Lower leg skin (tissue), 4 donors: ENCODE results near the gene LDLRAD3. TPM values are rescaled to one million over a fixed set of nuclear protein-coding genes. Genes with fewer than 3 reads are reported as not detected.
A peak's percentile ranks its signal among the peaks of the same experiment; 100 is the strongest.

Source experiments
- DNase-seq, 2 donors: peaks; one replicate each; pipeline ENCODE4 v3.0.0-alpha.2; 2019; ENCODE audit warnings: low spot score in 2 of 2
- H3K4me3 ChIP-seq: fragments of 200-600 bp; sonication (generic); 2 replicates; pipeline ENCODE4 v1.5.1; 2017; ENCODE audit warnings: mild to moderate bottlenecking, low read depth; ENCODE audit not compliant: poor library complexity, severe bottlenecking
- POLR2A ChIP-seq, 2 donors: fragments of 450-650 bp; IDR thresholded peaks; one replicate each; pipeline ENCODE4 v1.6.1; 2016 to 2017; ENCODE audit warnings: antibody characterized with exemption in 2 of 2, mild to moderate bottlenecking in 1 of 2, moderate library complexity in 1 of 2
- WGBS, 2 donors: methylation state at CpG; one replicate each; pipeline ENCODE4 v1.1.5; 2018; 5-methylcytosine and 5-hydroxymethylcytosine counted together
- intact Hi-C: fragments of 100-400 bp; cut with DNase I; formaldehyde crosslinking; loops from one replicate; pipeline ENCODE4 v1.15.0; 2023; ENCODE audit warnings: low total_unique reads
- total RNA-seq, 4 donors: library from RNA; depleted of rRNA; stranded (reverse); fragments of >200 nt; gene quantifications; one replicate each; pipeline ENCODE4 v1.1.0, GENCODE V29; 2016
- TF ChIP-seq, protein P1 (sequence below), 3 donors: fragments of 450-650 bp; IDR thresholded peaks; one replicate each; pipeline ENCODE4 v1.5.1; 2016; ENCODE audit warnings: antibody characterized with exemption in 3 of 3, mild to moderate bottlenecking in 3 of 3, moderate library complexity in 2 of 3

Gene LDLRAD3
- total RNA-seq, 4 donors from 2014 or later = 18.6 to 42.6 (median 25.5) TPM

DNA sequence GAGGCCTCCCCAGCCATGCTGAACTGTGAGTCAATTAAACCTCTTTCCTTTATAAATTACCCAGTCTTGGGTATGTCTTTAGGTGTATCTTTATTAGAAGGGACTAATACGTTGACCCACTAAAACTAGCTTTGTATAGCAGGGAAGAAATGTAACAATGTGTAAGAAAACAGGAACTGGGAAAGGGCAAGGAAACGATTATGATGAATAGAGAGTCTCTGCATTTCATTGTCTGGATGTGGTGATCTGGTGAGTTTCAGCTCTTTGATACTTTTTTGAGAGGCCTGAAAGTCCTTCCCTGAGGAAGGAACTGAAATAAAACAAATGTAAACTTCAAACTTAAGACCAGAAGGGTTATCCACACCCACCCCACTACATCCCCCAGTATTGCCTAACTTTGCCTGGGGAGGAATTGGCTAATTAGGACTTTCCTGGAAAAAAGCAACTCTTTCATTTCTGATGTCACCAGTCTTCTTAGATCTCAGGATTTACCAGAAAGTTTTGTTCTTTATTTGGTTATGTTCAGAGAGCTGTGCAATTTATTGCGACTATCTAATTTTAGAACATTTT, 119.0 kb downstream of the LDLRAD3 start:
- H3K4me3 ChIP-seq = no peak overlapping the region
- no peak for DNase-seq
- no peak for TF ChIP-seq POLR2A (IDR thresholded peaks at IDR 0.05)
- TF ChIP-seq, protein P1, sequence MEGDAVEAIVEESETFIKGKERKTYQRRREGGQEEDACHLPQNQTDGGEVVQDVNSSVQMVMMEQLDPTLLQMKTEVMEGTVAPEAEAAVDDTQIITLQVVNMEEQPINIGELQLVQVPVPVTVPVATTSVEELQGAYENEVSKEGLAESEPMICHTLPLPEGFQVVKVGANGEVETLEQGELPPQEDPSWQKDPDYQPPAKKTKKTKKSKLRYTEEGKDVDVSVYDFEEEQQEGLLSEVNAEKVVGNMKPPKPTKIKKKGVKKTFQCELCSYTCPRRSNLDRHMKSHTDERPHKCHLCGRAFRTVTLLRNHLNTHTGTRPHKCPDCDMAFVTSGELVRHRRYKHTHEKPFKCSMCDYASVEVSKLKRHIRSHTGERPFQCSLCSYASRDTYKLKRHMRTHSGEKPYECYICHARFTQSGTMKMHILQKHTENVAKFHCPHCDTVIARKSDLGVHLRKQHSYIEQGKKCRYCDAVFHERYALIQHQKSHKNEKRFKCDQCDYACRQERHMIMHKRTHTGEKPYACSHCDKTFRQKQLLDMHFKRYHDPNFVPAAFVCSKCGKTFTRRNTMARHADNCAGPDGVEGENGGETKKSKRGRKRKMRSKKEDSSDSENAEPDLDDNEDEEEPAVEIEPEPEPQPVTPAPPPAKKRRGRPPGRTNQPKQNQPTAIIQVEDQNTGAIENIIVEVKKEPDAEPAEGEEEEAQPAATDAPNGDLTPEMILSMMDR (IDR thresholded peaks at IDR 0.05) = no peak
- intact Hi-C loops = no loop called here
- 51 to 56% methylated on average over 3 of the region's 3 CpGs for WGBS, 2 donors

DNA sequence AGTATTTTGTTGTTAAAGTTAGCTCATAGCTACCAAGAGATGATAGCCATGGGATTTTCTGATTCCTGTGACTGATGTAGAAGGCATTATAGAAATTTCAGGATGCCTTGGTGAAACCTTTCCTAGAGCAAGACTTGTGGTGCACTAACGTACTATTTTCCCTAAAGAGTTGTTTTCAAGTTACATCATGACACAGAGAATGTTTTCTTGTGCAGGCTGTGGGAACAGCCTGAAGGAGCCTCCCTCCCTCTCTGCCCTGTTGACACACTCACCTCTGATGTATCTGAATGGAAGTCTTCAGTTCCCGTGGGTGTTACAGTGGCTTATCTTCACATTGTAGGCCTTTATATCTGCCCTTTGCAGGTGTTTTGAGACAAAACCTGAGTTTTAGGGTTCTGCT, 121.6 kb downstream of the LDLRAD3 start:
- H3K4me3 ChIP-seq = no peak overlapping the region
- intact Hi-C loops = no loop called here
- no peak for DNase-seq
- 75 to 78% methylated on average over 2 of the region's 2 CpGs for WGBS, 2 donors
- no peak for TF ChIP-seq POLR2A (IDR thresholded peaks at IDR 0.05)
- TF ChIP-seq, protein P1 (IDR thresholded peaks at IDR 0.05) = no peak

DNA sequence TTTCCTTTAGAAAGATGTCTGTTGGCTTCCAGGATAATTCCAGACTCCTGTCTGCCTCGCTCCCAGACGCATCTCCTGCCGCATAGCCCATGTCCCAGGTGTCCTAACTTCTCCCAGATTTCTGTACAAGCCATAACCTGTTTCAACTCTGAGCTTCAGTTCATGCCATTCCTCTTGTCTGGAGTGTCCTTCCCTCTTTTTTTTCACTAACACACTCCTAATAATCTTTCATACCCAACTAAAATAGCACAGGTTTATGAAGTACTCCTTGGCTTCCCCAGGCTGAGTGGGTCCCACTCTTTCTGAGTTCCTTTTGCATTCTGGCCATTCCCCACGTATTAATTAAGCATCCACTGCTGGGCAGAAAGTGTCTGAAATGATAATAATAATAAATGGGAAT, 123.0 kb downstream of the LDLRAD3 start:
- intact Hi-C loops = no loop called here
- no peak for DNase-seq
- no peak for TF ChIP-seq POLR2A (IDR thresholded peaks at IDR 0.05)
- TF ChIP-seq, protein P1 (IDR thresholded peaks at IDR 0.05) = no peak
- H3K4me3 ChIP-seq = no peak overlapping the region
- WGBS, 2 donors = 81 to 93% methylated on average over 4 of the region's 4 CpGs

DNA sequence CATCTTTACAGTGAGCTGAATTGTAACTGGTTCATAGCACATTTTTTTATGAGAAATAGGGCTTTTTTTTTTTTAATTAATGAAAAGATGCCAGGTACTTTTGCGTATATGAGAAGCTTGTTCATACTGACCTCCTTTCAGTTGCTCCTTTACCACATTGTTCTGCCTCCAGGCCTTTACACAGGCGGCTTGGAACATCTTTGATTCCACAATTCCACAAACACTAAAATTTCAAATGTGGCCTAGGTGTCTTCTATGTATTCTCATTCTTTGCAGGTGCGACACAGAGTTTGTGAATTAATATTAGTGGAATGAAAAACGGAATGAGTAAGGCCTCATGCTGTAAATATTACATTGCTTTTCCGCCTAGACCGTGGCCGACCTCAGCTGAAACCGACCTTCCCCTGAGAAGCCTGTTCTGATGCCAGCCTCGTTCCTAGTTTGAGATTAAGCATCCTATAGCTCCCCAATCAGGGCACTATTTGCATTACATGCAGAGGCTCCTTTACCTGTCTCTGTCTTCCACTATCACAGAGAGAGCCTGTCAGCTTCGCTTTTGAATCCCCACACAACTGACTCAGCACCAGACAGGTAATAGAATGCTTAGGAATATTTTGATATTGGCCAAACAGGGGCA, 125.8 kb downstream of the LDLRAD3 start:
- DNase-seq = peak in 1 of 2 donors; percentile 32
- no peak for TF ChIP-seq POLR2A (IDR thresholded peaks at IDR 0.05)
- TF ChIP-seq, protein P1 (IDR thresholded peaks at IDR 0.05) = no peak
- intact Hi-C loops = no loop called here
- 47 to 50% methylated on average over 10 of the region's 10 CpGs for WGBS, 2 donors
- H3K4me3 ChIP-seq = no peak overlapping the region

DNA sequence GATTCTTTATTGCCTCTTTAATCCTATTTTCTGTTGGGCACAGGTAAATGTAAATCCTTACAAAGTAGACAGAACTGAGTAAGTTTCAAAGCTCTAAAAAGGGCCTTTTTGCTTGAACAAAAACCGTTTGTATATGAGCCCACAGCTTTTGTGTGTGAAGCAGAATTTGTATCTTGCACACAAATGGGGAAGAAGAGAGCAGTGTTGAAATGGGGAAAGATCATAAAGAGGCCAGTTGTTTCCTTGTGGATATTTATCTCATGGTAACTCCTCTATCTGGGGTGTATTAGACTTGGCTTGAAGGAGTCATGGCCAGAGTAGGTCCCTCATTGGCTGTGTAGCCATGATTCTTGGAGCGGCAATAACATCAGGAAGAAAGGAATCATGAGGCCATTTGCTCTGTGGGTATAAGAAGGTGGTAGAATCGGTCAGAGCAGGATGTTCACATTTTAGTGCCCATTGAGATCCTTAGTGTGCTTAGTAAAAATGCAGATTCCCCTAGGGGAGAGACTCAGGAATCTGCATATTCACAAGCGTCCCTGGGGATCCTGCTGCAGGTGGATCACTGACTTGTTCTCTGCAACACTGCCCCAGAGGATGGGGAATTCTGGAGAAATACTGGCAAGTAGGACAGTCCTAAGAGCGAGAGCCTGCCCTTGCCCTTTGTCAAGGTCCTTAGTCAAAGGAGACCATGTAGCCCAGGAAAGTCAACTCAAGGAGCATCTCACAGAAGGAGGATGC, 126.5 kb downstream of the LDLRAD3 start:
- DNase-seq = no peak
- no peak overlapping the region for H3K4me3 ChIP-seq
- 80 to 86% methylated on average over 5 of the region's 5 CpGs for WGBS, 2 donors
- intact Hi-C loops = no loop called here
- no peak for TF ChIP-seq POLR2A (IDR thresholded peaks at IDR 0.05)
- TF ChIP-seq, protein P1 (IDR thresholded peaks at IDR 0.05) = no peak
